IMR-90 (cell line): ENCODE data around the gene PCIF1. TPM values are rescaled to one million over a fixed set of nuclear protein-coding genes. Genes with fewer than 3 reads are reported as not detected.

Experiments
- ATAC-seq: fragments of 200-7000 bp; cut with Tn5 transposase; 2 replicates; pipeline ENCODE4 v1.9.1; 2020; ENCODE audit warnings: low read depth, mild to moderate bottlenecking, moderate library complexity
- BruUV-seq: library from RNA; stranded (reverse); fragments of 400-500 nt; replicated peaks from 2 replicates; lab custom pipeline; 2021; lab: Mats Ljungman, UMichigan
- CTCF ChIA-PET: fragments of 300-600 bp; formaldehyde crosslinking; extraction: SDS; loops from one replicate; lab custom pipeline; 2021; ENCODE audit warnings: antibody characterized with exemption; lab: Yijun Ruan, JAX
- POLR2A ChIA-PET: fragments of 300-600 bp; sonication (Branson Sonifier 250); formaldehyde crosslinking; loops from one replicate; lab custom pipeline; 2022; ENCODE audit warnings: antibody characterized with exemption; ENCODE audit not compliant: unreplicated experiment; lab: Charles Lee
- DNase-seq: peaks from one replicate; pipeline ENCODE4 v3.0.0; 2013
- H2AFZ ChIP-seq: replicated peaks from 2 replicates; pipeline ENCODE3; 2013; ENCODE audit warnings: low read length, mild to moderate bottlenecking; ENCODE audit not compliant: poor library complexity
- H2AK5ac ChIP-seq: 2 replicates; pipeline ENCODE4 v1.6.1; 2013; ENCODE audit warnings: low read depth, low read length, inconsistent platforms
- H2AK9ac ChIP-seq: replicated peaks from 2 replicates; pipeline ENCODE3; 2013; ENCODE audit warnings: mild to moderate bottlenecking, low read depth, low read length, moderate library complexity; ENCODE audit not compliant: poor library complexity
- H2BK120ac ChIP-seq: 2 replicates; pipeline ENCODE4 v1.6.1; 2013; ENCODE audit warnings: low read depth, low read length, inconsistent platforms
- H2BK15ac ChIP-seq: 3 replicates; pipeline ENCODE4 v1.6.1; 2013; ENCODE audit warnings: low read depth, low read length, inconsistent platforms
- H2BK20ac ChIP-seq: 2 replicates; pipeline ENCODE4 v1.6.1; 2013; ENCODE audit warnings: low read depth, mild to moderate bottlenecking, inconsistent platforms, low read length, moderate library complexity
- H2BK5ac ChIP-seq: 2 replicates; pipeline ENCODE4 v1.6.1; 2013; ENCODE audit warnings: mild to moderate bottlenecking, low read depth, low read length, inconsistent platforms; ENCODE audit not compliant: poor library complexity, severe bottlenecking
- H3K14ac ChIP-seq: replicated peaks from 2 replicates; pipeline ENCODE4 v1.6.1; 2013; ENCODE audit warnings: low read depth, low read length, inconsistent platforms
- H3K18ac ChIP-seq: 2 replicates; pipeline ENCODE4 v1.6.1; 2013; ENCODE audit warnings: low read depth, low read length, control low read depth
- H3K23ac ChIP-seq: 2 replicates; pipeline ENCODE4 v1.6.1; 2013; ENCODE audit warnings: low read depth, low read length, inconsistent platforms
- H3K27ac ChIP-seq: 2 replicates; pipeline ENCODE4 v1.5.1; 2013; ENCODE audit warnings: mild to moderate bottlenecking, control low read depth, low read length; ENCODE audit not compliant: insufficient read depth
- H3K27me3 ChIP-seq: 2 replicates; pipeline ENCODE4 v1.6.1; 2013; ENCODE audit warnings: low read length; ENCODE audit not compliant: control insufficient read depth, insufficient read depth
- H3K36me3 ChIP-seq: 2 replicates; pipeline ENCODE4 v1.6.1; 2013; ENCODE audit warnings: low read length, mixed read lengths; ENCODE audit not compliant: control insufficient read depth, insufficient read depth
- H3K4ac ChIP-seq: 2 replicates; pipeline ENCODE4 v1.6.1; 2013; ENCODE audit warnings: low read depth, low read length, inconsistent platforms
- H3K4me1 ChIP-seq: 2 replicates; pipeline ENCODE4 v1.6.1; 2013; ENCODE audit warnings: low read length, mixed read lengths; ENCODE audit not compliant: control insufficient read depth, insufficient read depth
- H3K4me2 ChIP-seq: 2 replicates; pipeline ENCODE4 v1.6.1; 2013; ENCODE audit warnings: low read depth, mild to moderate bottlenecking, control low read depth, low read length, moderate library complexity
- H3K4me3 ChIP-seq: 2 replicates; pipeline ENCODE4 v1.5.1; 2013; ENCODE audit warnings: low read depth, mild to moderate bottlenecking, control low read depth, low read length, moderate library complexity; ENCODE audit not compliant: insufficient read depth
- H3K56ac ChIP-seq: 2 replicates; pipeline ENCODE4 v1.6.1; 2013; ENCODE audit warnings: low read length, inconsistent platforms; ENCODE audit not compliant: insufficient read depth; ENCODE audit errors: extremely low read depth
- H3K79me1 ChIP-seq, 2 experiments: 2 replicates each; pipeline ENCODE4 v1.6.1; 2013; ENCODE audit warnings: low read length in 2 of 2, inconsistent platforms in 1 of 2, low read depth in 1 of 2
- H3K9ac ChIP-seq: 2 replicates; pipeline ENCODE4 v1.6.1; 2013; ENCODE audit warnings: low read depth, low read length, control low read depth
- H3K9me1 ChIP-seq: 2 replicates; pipeline ENCODE4 v1.6.1; 2013; ENCODE audit warnings: low read length, inconsistent platforms; ENCODE audit not compliant: insufficient read depth
- H3K9me3 ChIP-seq: 2 replicates; pipeline ENCODE4 v1.6.1; 2013; ENCODE audit warnings: low read length; ENCODE audit not compliant: control insufficient read depth, insufficient read depth
- H4K20me1 ChIP-seq: 2 replicates; pipeline ENCODE4 v1.6.1; 2013; ENCODE audit warnings: low read length, inconsistent platforms; ENCODE audit not compliant: insufficient read depth
- H4K5ac ChIP-seq: 2 replicates; pipeline ENCODE4 v1.6.1; 2013; ENCODE audit warnings: mild to moderate bottlenecking, low read depth, low read length, control low read depth
- H4K8ac ChIP-seq, 2 experiments: 2 replicates each; pipeline ENCODE4 v1.6.1; 2013; ENCODE audit warnings: low read depth in 2 of 2, low read length in 2 of 2, control low read depth in 1 of 2, inconsistent platforms in 1 of 2
- H4K91ac ChIP-seq: 2 replicates; pipeline ENCODE4 v1.6.1; 2013; ENCODE audit warnings: low read depth, low read length, inconsistent platforms; ENCODE audit not compliant: insufficient read depth
- CEBPB ChIP-seq: IDR thresholded peaks from 2 replicates; pipeline ENCODE4 v1.6.1; 2012; ENCODE audit warnings: low read depth, low read length, improper control_type of control experiment
- CHD1 ChIP-seq: IDR thresholded peaks from 2 replicates; pipeline ENCODE4 v1.6.1; 2012; ENCODE audit warnings: low read depth, low read length, improper control_type of control experiment
- MAFK ChIP-seq: IDR thresholded peaks from 2 replicates; pipeline ENCODE4 v1.6.1; 2012; ENCODE audit warnings: low read depth, low read length, improper control_type of control experiment
- MAZ ChIP-seq: IDR thresholded peaks from 2 replicates; pipeline ENCODE4 v1.6.1; 2012; ENCODE audit warnings: low read depth, mild to moderate bottlenecking, low read length, improper control_type of control experiment, moderate library complexity, borderline replicate concordance
- NFE2L2 ChIP-seq: fragments of 150-350 bp; IDR thresholded peaks from 2 replicates; pipeline ENCODE4 v1.6.1; 2016; ENCODE audit warnings: low read depth, mild to moderate bottlenecking, low read length
- POLR2A ChIP-seq: IDR thresholded peaks from 2 replicates; pipeline ENCODE4 v1.6.1; 2012; ENCODE audit warnings: mild to moderate bottlenecking, low read depth, low read length
- RFX5 ChIP-seq: IDR thresholded peaks from 2 replicates; pipeline ENCODE4 v1.8.0; 2012; ENCODE audit warnings: low read depth, mild to moderate bottlenecking, low read length, moderate library complexity
- SMC3 ChIP-seq: fragments of 150-350 bp; IDR thresholded peaks from 2 replicates; pipeline ENCODE4 v1.6.1; 2016; ENCODE audit warnings: low read depth, mild to moderate bottlenecking, antibody characterized with exemption, low read length, moderate library complexity
- WGBS, 2 experiments: methylation state at CpG; one replicate each; pipeline versions ENCODE4 v1.1.5 to v1.1.7; 2013; ENCODE audit warnings: missing lambda C conversion rate in 2 of 2; ENCODE audit not compliant: insufficient read length in 1 of 2; ENCODE audit errors: extremely low coverage in 2 of 2; 5-methylcytosine and 5-hydroxymethylcytosine counted together
- dilution Hi-C: fragments of 300-500 bp; cut with HindIII; formaldehyde crosslinking; loops from one replicate; pipeline ENCODE4 v1.14.3; 2018; ENCODE audit warnings: low sequenced_read_pairs; ENCODE audit not compliant: unreplicated experiment
- in situ Hi-C: fragments of 300-500 bp; cut with MboI; formaldehyde crosslinking; loops from 3 replicates; pipeline ENCODE4 v1.14.3; 2019; ENCODE audit warnings: low sequenced_read_pairs, inconsistent platforms, mixed read lengths
- intact Hi-C: fragments of 100-400 bp; cut with micrococcal nuclease; formaldehyde crosslinking; loops from 2 replicates; pipeline ENCODE4 v1.10.0; 2022
- polyA plus RNA-seq, 3 experiments: library from polyadenylated mRNA; depleted of rRNA; stranded (reverse); fragments of >200 nt; gene quantifications; 2 replicates each; pipeline ENCODE4 v1.2.3, GENCODE V29; 2012; ENCODE audit warnings: low replicate concordance in 1 of 3
- total RNA-seq: library from RNA; depleted of rRNA; stranded (reverse); fragments of >200 nt; gene quantifications from 2 replicates; pipeline ENCODE4 v1.2.3, GENCODE V29; 2012
- TF ChIP-seq, protein P1 (sequence below): fragments of 150-350 bp; IDR thresholded peaks from 2 replicates; pipeline ENCODE4 v1.6.1; 2017; ENCODE audit warnings: mild to moderate bottlenecking, antibody characterized with exemption, low read length, low read depth
- TF ChIP-seq, protein P2 (sequence below): conservative IDR thresholded peaks from 2 replicates; pipeline ENCODE4 v1.5.1; 2012; ENCODE audit warnings: mild to moderate bottlenecking, low read depth, low read length, improper control_type of control experiment
- TF ChIP-seq, protein P3 (sequence below): fragments of 150-350 bp; IDR thresholded peaks from 2 replicates; pipeline ENCODE4 v1.6.1; 2016; ENCODE audit warnings: low read depth, mild to moderate bottlenecking, low read length, moderate library complexity, borderline replicate concordance

The PCIF1 gene
- total and polyA plus RNA-seq, 2 of the 4 experiments (the other 2 are of a cell fraction) = 5.4 to 18.3 TPM

DNA sequence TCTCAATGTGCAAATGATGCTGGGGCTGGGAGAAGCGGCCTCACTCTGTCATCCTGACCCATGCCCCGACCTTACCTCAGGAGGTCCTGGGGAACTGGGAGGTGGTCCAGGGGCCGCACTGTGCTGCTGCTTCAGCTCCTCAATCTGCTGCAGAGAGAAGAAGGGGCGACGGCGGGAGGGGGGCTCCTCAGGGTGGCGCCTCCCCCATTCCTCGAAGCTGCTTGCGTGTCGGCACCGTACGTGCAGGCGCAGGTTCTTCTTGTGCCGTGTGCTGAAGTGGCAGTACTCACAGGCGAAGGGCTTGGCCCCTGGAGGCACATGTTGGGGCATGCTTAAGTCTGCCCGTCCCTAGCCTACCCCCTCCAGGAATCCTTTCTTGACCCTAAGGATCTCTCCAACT, 24.6 kb downstream of the PCIF1 start:
- no peak overlapping the region for H3K4me2 ChIP-seq
- CTCF ChIA-PET = interaction anchor here (3.2 kb wide), 1 partner anchor 11 kb away, joined by 13 read pairs; no protein-coding TSS in a partner anchor
- BruUV-seq = no TSS peak
- H3K4me1 ChIP-seq = no peaks in the 10 kb centered on the region
- no peak overlapping the region for H3K14ac ChIP-seq
- no peak overlapping the region for H3K4me3 ChIP-seq
- 97% methylated on average over 5 of the region's 16 CpGs; no CpG with 5 or more reads in 1 of the 2 experiments for WGBS, 2 experiments
- peaks cover 64% of the 10 kb centered on the region for H3K36me3 ChIP-seq
- H3K18ac ChIP-seq = no peak overlapping the region
- no peak overlapping the region for H2BK5ac ChIP-seq
- H3K9ac ChIP-seq = no peak overlapping the region
- no peak overlapping the region for H2BK120ac ChIP-seq
- H3K9me3 ChIP-seq = no peaks in the 10 kb centered on the region
- no peak overlapping the region for H4K5ac ChIP-seq
- intact Hi-C loops = no loop called here
- no peaks in the 10 kb centered on the region for H3K27me3 ChIP-seq
- no peak overlapping the region for H2AK5ac ChIP-seq
- no peaks in the 10 kb centered on the region for H3K9me1 ChIP-seq
- no peak overlapping the region for H3K56ac ChIP-seq
- H4K20me1 ChIP-seq = no peaks in the 10 kb centered on the region
- H3K79me1 ChIP-seq = peaks cover 3 to 5% of the 10 kb centered on the region in 2 experiments; a peak in 1 of 4 replicates
- TF ChIP-seq, protein P1, sequence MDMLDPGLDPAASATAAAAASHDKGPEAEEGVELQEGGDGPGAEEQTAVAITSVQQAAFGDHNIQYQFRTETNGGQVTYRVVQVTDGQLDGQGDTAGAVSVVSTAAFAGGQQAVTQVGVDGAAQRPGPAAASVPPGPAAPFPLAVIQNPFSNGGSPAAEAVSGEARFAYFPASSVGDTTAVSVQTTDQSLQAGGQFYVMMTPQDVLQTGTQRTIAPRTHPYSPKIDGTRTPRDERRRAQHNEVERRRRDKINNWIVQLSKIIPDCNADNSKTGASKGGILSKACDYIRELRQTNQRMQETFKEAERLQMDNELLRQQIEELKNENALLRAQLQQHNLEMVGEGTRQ = no peak
- TF ChIP-seq NFE2L2 = no peak
- no peak for TF ChIP-seq CEBPB
- no peak for TF ChIP-seq POLR2A
- no peak for TF ChIP-seq CHD1
- TF ChIP-seq, protein P2, sequence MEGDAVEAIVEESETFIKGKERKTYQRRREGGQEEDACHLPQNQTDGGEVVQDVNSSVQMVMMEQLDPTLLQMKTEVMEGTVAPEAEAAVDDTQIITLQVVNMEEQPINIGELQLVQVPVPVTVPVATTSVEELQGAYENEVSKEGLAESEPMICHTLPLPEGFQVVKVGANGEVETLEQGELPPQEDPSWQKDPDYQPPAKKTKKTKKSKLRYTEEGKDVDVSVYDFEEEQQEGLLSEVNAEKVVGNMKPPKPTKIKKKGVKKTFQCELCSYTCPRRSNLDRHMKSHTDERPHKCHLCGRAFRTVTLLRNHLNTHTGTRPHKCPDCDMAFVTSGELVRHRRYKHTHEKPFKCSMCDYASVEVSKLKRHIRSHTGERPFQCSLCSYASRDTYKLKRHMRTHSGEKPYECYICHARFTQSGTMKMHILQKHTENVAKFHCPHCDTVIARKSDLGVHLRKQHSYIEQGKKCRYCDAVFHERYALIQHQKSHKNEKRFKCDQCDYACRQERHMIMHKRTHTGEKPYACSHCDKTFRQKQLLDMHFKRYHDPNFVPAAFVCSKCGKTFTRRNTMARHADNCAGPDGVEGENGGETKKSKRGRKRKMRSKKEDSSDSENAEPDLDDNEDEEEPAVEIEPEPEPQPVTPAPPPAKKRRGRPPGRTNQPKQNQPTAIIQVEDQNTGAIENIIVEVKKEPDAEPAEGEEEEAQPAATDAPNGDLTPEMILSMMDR = no peak
- TF ChIP-seq, protein P3, sequence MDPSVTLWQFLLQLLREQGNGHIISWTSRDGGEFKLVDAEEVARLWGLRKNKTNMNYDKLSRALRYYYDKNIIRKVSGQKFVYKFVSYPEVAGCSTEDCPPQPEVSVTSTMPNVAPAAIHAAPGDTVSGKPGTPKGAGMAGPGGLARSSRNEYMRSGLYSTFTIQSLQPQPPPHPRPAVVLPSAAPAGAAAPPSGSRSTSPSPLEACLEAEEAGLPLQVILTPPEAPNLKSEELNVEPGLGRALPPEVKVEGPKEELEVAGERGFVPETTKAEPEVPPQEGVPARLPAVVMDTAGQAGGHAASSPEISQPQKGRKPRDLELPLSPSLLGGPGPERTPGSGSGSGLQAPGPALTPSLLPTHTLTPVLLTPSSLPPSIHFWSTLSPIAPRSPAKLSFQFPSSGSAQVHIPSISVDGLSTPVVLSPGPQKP = no peak
- no peak for TF ChIP-seq MAFK
- no peak for TF ChIP-seq SMC3
- no peak for TF ChIP-seq RFX5
- TF ChIP-seq MAZ = no peak
- H4K91ac ChIP-seq = no peak overlapping the region
- no peak overlapping the region for H2BK20ac ChIP-seq
- H3K4ac ChIP-seq = no peak overlapping the region
- ATAC-seq (no peak), DNase-seq (no peak)
- H3K27ac ChIP-seq = no peak overlapping the region
- no peak overlapping the region for H2AFZ ChIP-seq
- POLR2A ChIA-PET = no interaction called here
- no peak overlapping the region for H3K23ac ChIP-seq
- no peak overlapping the region for H4K8ac ChIP-seq
- H2AK9ac ChIP-seq = no peak overlapping the region
- H2BK15ac ChIP-seq = no peak overlapping the region
- in situ Hi-C loops = no loop called here
- dilution Hi-C loops = no loop called here
